K562 (cell line): Measurements from ENCODE around the gene MMP2. TPM values are rescaled to one million over a fixed set of nuclear protein-coding genes. Genes with fewer than 3 reads are reported as not detected.

Experiments
- ASH1L ChIP-seq: fragments of 450-650 bp; IDR thresholded peaks from 2 replicates; pipeline ENCODE4 v1.6.1; 2018; ENCODE audit warnings: borderline replicate concordance, mild to moderate bottlenecking, low read depth; ENCODE audit not compliant: partially characterized antibody
- CAMTA2 ChIP-seq: fragments of 250-450 bp; sonication (Bioruptor Pico); conservative IDR thresholded peaks from 2 replicates; pipeline ENCODE4 v1.5.1; 2022
- CREB1 ChIP-seq, 2 experiments: sonication (generic) in 1 of 2; formaldehyde crosslinking in 1 of 2; IDR thresholded peaks; 2 replicates each; pipeline versions ENCODE4 v1.6.1 to v1.8.0; 2012 to 2022; ENCODE audit warnings: inconsistent platforms in 1 of 2, mild to moderate bottlenecking in 1 of 2, missing genetic modification reagents in 1 of 2, moderate library complexity in 1 of 2
- DDX20 ChIP-seq: fragments of 450-650 bp; IDR thresholded peaks from 2 replicates; pipeline ENCODE4 v1.6.1; 2016; ENCODE audit warnings: missing genetic modification characterization, low read depth, mild to moderate bottlenecking, missing compliant biosample characterization, moderate library complexity
- DNMT1 ChIP-seq: fragments of 450-650 bp; IDR thresholded peaks from 2 replicates; pipeline ENCODE4 v1.6.1; 2016; ENCODE audit warnings: antibody characterized with exemption, mild to moderate bottlenecking
- HBP1 ChIP-seq: fragments of 450-650 bp; formaldehyde crosslinking; IDR thresholded peaks from 2 replicates; pipeline ENCODE4 v1.4.0; 2022; ENCODE audit warnings: missing genetic modification characterization
- HMGN3 ChIP-seq: IDR thresholded peaks from 2 replicates; pipeline ENCODE4 v1.6.1; 2011; ENCODE audit warnings: borderline replicate concordance, low read depth, mild to moderate bottlenecking, mixed read lengths, low read length; ENCODE audit not compliant: insufficient read length; ENCODE audit errors: extremely low read depth
- JUND ChIP-seq, 2 experiments: IDR thresholded peaks; 2 replicates in 1 of 2; 3 replicates in 1 of 2; pipeline ENCODE4 v1.6.1; 2011; ENCODE audit warnings: borderline replicate concordance in 2 of 2, low read depth in 2 of 2, low read length in 2 of 2, improper control_type of control experiment in 1 of 2, missing biosample characterization in 1 of 2, missing genetic modification characterization in 1 of 2, missing genetic modification reagents in 1 of 2
- KLF10 ChIP-seq: fragments of 250-450 bp; sonication (Bioruptor Pico); IDR thresholded peaks from 2 replicates; pipeline ENCODE4 v1.6.1; 2021; ENCODE audit warnings: matching md5 sums
- PBX2 ChIP-seq, 2 experiments: IDR thresholded peaks in 1 of 2; conservative IDR thresholded peaks in 1 of 2; 2 replicates each; pipeline ENCODE4 v1.6.1; 2016; ENCODE audit warnings: low read depth in 2 of 2, mild to moderate bottlenecking in 1 of 2, missing compliant biosample characterization in 1 of 2, missing genetic modification characterization in 1 of 2, moderate library complexity in 1 of 2
- PCBP2 ChIP-seq: fragments of 200-400 bp; formaldehyde crosslinking; IDR thresholded peaks from 2 replicates; pipeline ENCODE4 v1.6.1; 2018; ENCODE audit warnings: low read length, low read depth, mild to moderate bottlenecking, moderate library complexity; ENCODE audit not compliant: poor library complexity, severe bottlenecking
- POLR2B ChIP-seq: fragments of 450-650 bp; IDR thresholded peaks from 2 replicates; pipeline ENCODE4 v1.6.1; 2018; ENCODE audit warnings: low read depth; ENCODE audit not compliant: partially characterized antibody
- SMAD4 ChIP-seq: fragments of 250-450 bp; sonication (Bioruptor Pico); conservative IDR thresholded peaks from 2 replicates; pipeline ENCODE4 v1.8.0; 2021; ENCODE audit warnings: inconsistent platforms, mild to moderate bottlenecking, moderate library complexity
- SREBF2 ChIP-seq: sonication (generic); formaldehyde crosslinking; IDR thresholded peaks from 2 replicates; pipeline ENCODE4 v1.4.0; 2020; ENCODE audit warnings: mild to moderate bottlenecking, missing genetic modification reagents
- THRAP3 ChIP-seq: fragments of 450-650 bp; IDR thresholded peaks from 2 replicates; pipeline ENCODE4 v1.6.1; 2016; ENCODE audit warnings: mild to moderate bottlenecking, inconsistent platforms, borderline replicate concordance
- ZC3H11A ChIP-seq: IDR thresholded peaks from 2 replicates; pipeline ENCODE4 v1.6.1; 2012; ENCODE audit warnings: low read depth, low read length, improper control_type of control experiment
- ZNF551 ChIP-seq: fragments of 250-450 bp; sonication (Bioruptor Pico); IDR thresholded peaks from 2 replicates; pipeline ENCODE4 v1.5.0; 2021; ENCODE audit warnings: mild to moderate bottlenecking, moderate library complexity
- polyA plus RNA-seq, 8 experiments: library from polyadenylated mRNA; depleted of rRNA in 4 of 8; stranded (reverse) in 5 of 8; unstranded in 3 of 8; fragments of >200 nt; fragmentation: Nextera tagmentation in 2 of 8; fragmentation: Illumina TruSeq in 1 of 8; extraction: Ambion mirVana in 2 of 8; extraction: Trizol in 1 of 8; gene quantifications; 2 replicates each; pipeline versions ENCODE4 v1.2.1 to v1.2.3, GENCODE V29; 2011 to 2014; ENCODE audit warnings: inconsistent platforms in 1 of 8, missing spikeins in 1 of 8
- total RNA-seq, 7 experiments: library from RNA; depleted of rRNA in 6 of 7; stranded (reverse); fragments of >200 nt in 6 of 7; fragmentation: Illumina TruSeq in 2 of 7; extraction: Trizol in 2 of 7; gene quantifications; 2 replicates each; pipeline versions ENCODE4 v1.2.1 to v1.2.3, GENCODE V29; 2011 to 2021; ENCODE audit warnings: low replicate concordance in 1 of 7
- TF ChIP-seq, protein P1 (sequence below): fragments of 450-650 bp; IDR thresholded peaks from 2 replicates; pipeline ENCODE4 v1.6.1; 2016
- TF ChIP-seq, protein P2 (sequence below): fragments of 250-450 bp; sonication (Bioruptor Pico); IDR thresholded peaks from 2 replicates; pipeline ENCODE4 v1.5.0; 2020; ENCODE audit warnings: mild to moderate bottlenecking, borderline replicate concordance
- TF ChIP-seq, protein P3 (sequence below): fragments of 250-450 bp; sonication (Bioruptor Pico); IDR thresholded peaks from 2 replicates; pipeline ENCODE4 v1.9.0; 2021; ENCODE audit warnings: mild to moderate bottlenecking

Gene MMP2
- total and polyA plus RNA-seq, 9 of the 15 experiments (the other 6 are each of a cell fraction or from before 2014, with no cell fraction given), result 0.05 to 0.53 TPM; not detected in 7

GRCh38 chr16:55435387-55435786 is 43.6 kb upstream of the MMP2 start (continued):
- TF ChIP-seq CREB1 (IDR thresholded peaks at IDR 0.05), result no peak
- TF ChIP-seq CREB1 (CRISPR knock-in tag; IDR thresholded peaks at IDR 0.05), result no peak
- peak; percentile 55; the same call in 1 of the 2 replicates for TF ChIP-seq JUND (IDR thresholded peaks at IDR 0.05; ENCODE audit: borderline replicate concordance, low read depth, low read length)
- peak; percentile 32; the same call in 1 of the 3 replicates for TF ChIP-seq JUND (tag; IDR thresholded peaks at IDR 0.05; ENCODE audit: borderline replicate concordance, low read depth, low read length)
- TF ChIP-seq ZC3H11A, result no peak
- peak; percentile 75 for TF ChIP-seq SMAD4
- no peak for TF ChIP-seq THRAP3
- no peak for TF ChIP-seq ZNF551
- TF ChIP-seq, protein P1, sequence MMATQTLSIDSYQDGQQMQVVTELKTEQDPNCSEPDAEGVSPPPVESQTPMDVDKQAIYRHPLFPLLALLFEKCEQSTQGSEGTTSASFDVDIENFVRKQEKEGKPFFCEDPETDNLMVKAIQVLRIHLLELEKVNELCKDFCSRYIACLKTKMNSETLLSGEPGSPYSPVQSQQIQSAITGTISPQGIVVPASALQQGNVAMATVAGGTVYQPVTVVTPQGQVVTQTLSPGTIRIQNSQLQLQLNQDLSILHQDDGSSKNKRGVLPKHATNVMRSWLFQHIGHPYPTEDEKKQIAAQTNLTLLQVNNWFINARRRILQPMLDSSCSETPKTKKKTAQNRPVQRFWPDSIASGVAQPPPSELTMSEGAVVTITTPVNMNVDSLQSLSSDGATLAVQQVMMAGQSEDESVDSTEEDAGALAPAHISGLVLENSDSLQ, result no peak
- TF ChIP-seq SREBF2, result no peak
- no peak for TF ChIP-seq HBP1
- TF ChIP-seq, protein P2, sequence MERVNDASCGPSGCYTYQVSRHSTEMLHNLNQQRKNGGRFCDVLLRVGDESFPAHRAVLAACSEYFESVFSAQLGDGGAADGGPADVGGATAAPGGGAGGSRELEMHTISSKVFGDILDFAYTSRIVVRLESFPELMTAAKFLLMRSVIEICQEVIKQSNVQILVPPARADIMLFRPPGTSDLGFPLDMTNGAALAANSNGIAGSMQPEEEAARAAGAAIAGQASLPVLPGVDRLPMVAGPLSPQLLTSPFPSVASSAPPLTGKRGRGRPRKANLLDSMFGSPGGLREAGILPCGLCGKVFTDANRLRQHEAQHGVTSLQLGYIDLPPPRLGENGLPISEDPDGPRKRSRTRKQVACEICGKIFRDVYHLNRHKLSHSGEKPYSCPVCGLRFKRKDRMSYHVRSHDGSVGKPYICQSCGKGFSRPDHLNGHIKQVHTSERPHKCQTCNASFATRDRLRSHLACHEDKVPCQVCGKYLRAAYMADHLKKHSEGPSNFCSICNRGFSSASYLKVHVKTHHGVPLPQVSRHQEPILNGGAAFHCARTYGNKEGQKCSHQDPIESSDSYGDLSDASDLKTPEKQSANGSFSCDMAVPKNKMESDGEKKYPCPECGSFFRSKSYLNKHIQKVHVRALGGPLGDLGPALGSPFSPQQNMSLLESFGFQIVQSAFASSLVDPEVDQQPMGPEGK, result no peak
- TF ChIP-seq, protein P3, sequence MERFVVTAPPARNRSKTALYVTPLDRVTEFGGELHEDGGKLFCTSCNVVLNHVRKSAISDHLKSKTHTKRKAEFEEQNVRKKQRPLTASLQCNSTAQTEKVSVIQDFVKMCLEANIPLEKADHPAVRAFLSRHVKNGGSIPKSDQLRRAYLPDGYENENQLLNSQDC (CRISPR knock-in tag), result no peak
- no peak for TF ChIP-seq PCBP2
- no peak for TF ChIP-seq DNMT1
- no peak for TF ChIP-seq DDX20 (tag)
- no peak for TF ChIP-seq POLR2B
- TF ChIP-seq HMGN3, result peak; percentile 71
- no peak for TF ChIP-seq ASH1L
- TF ChIP-seq KLF10, result no peak
- no peak for TF ChIP-seq PBX2 (CRISPR knock-in tag; IDR thresholded peaks at IDR 0.05; ENCODE audit: low read depth)
- TF ChIP-seq PBX2 (tag; conservative IDR thresholded peaks at IDR 0.05; ENCODE audit: low read depth), result no peak
- TF ChIP-seq CAMTA2, result no peak
